ENCODE data around the gene AKR1C1.
"Not testable (repeated sequence)": the region's sequence is repeated elsewhere in the genome, so short reads cannot be mapped to it uniquely, and the experiment has no call there.

Gene AKR1C1

GRCh38 chr10:5002013-5002727 lies 39.0 kb downstream of the AKR1C1 start:
- DNase-seq (ENCODE audit: extremely low read depth, low read depth), result no peak
- no peak overlapping the region for H3K4me3 ChIP-seq (replicated peaks; ENCODE audit: low read depth, low read length)
- no peak for TF ChIP-seq CTCF (IDR thresholded peaks at IDR 0.05; ENCODE audit: low read depth, low read length, missing control alignments)

DNA sequence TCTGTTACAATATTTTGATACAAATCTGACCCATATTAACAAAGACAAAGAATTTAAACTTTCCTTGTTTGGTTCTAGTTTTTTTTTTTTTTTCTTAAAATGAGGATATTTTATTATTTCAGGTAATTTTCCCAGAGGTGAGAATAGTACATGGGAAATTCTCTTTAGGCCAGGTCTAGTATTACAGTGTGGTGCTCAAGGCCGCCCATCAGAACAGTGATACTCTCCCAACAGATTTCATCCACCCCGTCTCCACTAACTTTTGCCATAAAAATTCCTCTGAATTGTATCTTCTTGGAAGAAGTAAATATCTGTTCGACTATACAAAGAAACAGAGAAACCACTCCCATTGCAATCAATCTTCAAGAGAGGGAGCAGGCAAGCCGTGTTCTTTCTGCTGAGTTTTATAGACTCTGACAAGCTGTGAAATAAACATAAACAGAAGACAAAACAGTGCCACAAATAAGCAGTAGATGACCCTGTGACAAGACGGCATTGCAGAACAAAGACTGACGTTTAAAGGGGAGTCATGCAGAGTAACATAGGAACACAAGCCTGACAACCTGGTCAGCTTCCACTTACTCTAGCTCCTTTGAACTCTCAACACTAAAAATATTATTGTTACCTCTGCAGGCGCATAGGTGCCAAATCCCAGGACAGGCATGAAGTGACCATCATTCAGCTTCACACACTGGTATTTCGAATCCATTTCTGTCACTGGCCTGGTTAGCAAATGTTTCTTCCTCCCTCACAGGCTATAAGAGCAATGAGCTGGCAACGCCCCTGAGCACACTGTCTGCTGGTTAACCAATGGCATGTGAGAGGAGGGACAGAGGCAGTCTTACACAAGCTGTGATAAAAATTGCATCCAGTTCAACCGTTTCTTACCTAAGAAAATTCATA lies 40.2 kb downstream of the AKR1C1 start, which contains the start of gene AKR1C2:
Gene AKR1C2 (minus strand): TSS at position 731 of the 903 bp plus-strand sequence. CDS start 22 bp downstream, at position 709.
- H3K4me3 ChIP-seq (replicated peaks; ENCODE audit: low read depth, low read length); DNase-seq (ENCODE audit: extremely low read depth, low read depth): not testable (repeated sequence)

DNA sequence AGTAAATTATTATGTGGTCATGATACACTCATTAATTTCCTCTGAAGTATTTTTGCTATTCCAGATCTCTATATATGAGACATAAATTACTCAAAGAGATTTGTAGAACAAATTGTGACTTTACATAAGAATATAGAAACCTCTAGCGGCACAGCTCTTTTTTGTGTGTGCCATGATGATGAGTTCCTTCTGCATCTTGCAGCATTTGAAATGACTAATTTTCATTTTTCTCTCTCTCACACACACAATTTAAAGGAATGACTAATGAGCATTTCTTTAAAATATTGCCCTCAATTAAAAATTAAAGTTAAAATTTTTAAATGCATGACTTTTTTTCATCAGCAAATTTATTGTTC lies 40.8 kb downstream of the AKR1C1 start:
- not testable (repeated sequence) for DNase-seq (ENCODE audit: extremely low read depth, low read depth); H3K4me3 ChIP-seq (replicated peaks; ENCODE audit: low read depth, low read length)

GRCh38 chr10:5004501-5004900 lies 41.3 kb downstream of the AKR1C1 start:
- not testable (repeated sequence) for H3K4me3 ChIP-seq (replicated peaks; ENCODE audit: low read depth, low read length); DNase-seq (ENCODE audit: extremely low read depth, low read depth)

DNA sequence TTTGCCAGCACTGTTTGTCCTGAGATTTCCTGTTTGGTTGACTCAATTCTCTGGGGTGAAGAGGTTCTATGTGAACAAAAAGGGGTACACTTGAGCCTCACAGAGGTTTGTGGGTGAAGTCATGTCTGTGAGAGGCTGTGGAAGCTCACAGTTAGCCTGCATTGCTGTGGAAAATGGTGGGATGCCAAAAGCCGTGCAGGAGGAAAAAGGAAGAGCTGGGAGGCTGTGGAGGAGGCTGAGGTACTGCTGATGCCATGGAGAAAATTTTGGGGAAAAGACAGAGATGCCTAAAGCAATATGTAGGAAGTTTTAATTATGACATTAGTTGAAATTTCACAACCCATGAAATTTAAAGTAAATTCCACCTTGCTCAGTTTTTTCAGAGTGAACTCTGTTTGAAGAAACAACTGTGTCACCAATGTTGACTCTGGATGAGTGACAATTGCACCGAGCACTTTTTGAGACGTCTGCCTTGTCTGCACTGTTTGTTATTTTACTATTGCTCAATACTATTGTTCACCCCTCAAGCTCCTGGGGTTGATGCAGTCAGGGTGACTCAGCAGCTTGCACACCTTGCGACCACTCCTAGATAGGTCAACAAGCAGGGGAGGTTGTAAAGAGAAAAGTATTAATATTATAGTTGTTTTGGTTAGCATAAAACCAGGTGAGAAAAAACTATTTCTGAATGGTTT lies 45.8 kb downstream of the AKR1C1 start:
- not testable (repeated sequence) for DNase-seq (ENCODE audit: extremely low read depth, low read depth); H3K4me3 ChIP-seq (replicated peaks; ENCODE audit: low read depth, low read length)

GRCh38 chr10:5010043-5010442 lies 46.8 kb downstream of the AKR1C1 start:
- not testable (repeated sequence) for H3K4me3 ChIP-seq (replicated peaks; ENCODE audit: low read depth, low read length); DNase-seq (ENCODE audit: extremely low read depth, low read depth)

GRCh38 chr10:5011392-5011791 lies 48.2 kb downstream of the AKR1C1 start:
- DNase-seq (ENCODE audit: extremely low read depth, low read depth); H3K4me3 ChIP-seq (replicated peaks; ENCODE audit: low read depth, low read length): not testable (repeated sequence)

GRCh38 chr10:5012595-5012994 lies 49.4 kb downstream of the AKR1C1 start:
- DNase-seq (ENCODE audit: extremely low read depth, low read depth), result no peak
- no peak for TF ChIP-seq CTCF (IDR thresholded peaks at IDR 0.05; ENCODE audit: low read depth, low read length, missing control alignments)
- no peak overlapping the region for H3K4me3 ChIP-seq (replicated peaks; ENCODE audit: low read depth, low read length)

- no peak for DNase-seq (ENCODE audit: extremely low read depth, low read depth)
- no peak overlapping the region for H3K4me3 ChIP-seq (replicated peaks; ENCODE audit: low read depth, low read length)
- no peak for TF ChIP-seq CTCF (IDR thresholded peaks at IDR 0.05; ENCODE audit: low read depth, low read length, missing control alignments)
These were observed 50.2 kb downstream of the AKR1C1 start for GRCh38 chr10:5013385-5013784.

GRCh38 chr10:5014200-5014910 lies 51.1 kb downstream of the AKR1C1 start:
- not testable (repeated sequence) for DNase-seq (ENCODE audit: extremely low read depth, low read depth); H3K4me3 ChIP-seq (replicated peaks; ENCODE audit: low read depth, low read length)

Data from HFF-Myc (cell line).